ENCODE measurements around the gene UBE2J1. TPM values are rescaled to one million over a fixed set of nuclear protein-coding genes. Genes with fewer than 3 reads are reported as not detected.
"Not testable (repeated sequence)": the region's sequence is repeated elsewhere in the genome, so short reads cannot be mapped to it uniquely, and the experiment has no call there.

Gene UBE2J1
- polyA plus RNA-seq, 5 donors, result 50.8 to 68.4 (median 54.6) TPM

DNA sequence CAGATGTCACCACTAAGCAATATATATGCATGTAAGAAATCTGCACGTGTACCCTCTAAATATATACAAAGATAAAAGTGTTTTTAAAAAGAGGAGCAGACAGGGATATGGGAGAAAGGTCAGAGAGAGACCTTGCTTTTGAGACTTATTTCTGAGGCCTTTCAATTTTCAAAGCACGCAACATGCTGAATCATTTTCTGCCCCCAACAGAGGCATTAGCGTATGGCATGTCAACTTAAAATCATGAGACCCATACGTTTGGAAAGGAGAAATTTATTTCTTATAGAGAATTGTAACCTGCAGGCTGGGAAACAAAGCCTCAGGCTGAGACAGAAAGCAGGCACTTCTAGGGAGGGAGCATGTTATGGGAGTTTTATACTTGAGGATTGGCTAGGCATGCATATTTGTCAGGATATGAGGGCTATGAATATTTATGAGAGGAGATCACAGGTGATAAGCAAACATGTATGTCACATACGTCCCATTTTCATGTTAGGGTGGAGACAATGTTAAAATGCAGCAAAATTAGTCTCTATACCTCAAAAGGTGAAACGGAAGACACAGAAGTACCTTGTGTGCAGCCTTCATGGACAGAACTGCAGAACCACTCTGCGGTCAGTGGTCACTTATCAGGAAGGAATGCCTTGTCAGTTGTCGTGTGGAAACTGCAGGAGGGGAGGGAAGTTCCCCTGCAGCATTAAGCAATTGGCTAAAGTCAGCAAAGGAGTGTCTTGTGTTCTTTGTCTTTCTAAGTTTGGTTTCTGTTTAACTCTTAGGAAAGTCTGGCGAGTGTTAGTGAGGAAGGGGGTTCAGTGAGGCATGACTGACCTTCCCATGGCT lies 31.2 kb downstream of the UBE2J1 start:
- no peak for DNase-seq

DNA sequence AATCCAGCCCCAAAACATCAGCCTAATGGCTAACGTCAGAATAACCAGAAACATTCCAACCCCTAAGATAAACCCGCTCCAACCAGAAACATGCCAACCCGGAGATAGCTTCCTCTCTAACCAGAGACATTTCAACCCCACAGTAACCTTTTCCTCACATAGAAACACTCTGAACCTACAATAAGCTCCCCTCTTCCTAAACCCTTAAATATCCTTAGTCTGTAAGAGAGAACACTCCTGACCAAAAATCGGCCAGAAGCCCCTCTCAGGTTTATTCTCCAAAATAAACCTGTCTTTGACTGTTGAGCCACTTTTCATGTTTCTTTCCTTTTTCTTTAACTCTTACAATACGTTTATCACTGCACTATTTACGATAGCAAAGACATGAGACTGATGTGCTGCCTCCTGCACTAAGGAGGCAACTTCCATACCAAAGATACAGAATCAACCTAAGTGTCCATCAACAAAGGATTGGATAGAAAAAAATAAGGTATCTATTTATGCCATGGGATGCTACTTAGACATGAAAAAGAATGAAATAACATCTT lies 32.4 kb downstream of the UBE2J1 start:
- no peak for DNase-seq

DNA sequence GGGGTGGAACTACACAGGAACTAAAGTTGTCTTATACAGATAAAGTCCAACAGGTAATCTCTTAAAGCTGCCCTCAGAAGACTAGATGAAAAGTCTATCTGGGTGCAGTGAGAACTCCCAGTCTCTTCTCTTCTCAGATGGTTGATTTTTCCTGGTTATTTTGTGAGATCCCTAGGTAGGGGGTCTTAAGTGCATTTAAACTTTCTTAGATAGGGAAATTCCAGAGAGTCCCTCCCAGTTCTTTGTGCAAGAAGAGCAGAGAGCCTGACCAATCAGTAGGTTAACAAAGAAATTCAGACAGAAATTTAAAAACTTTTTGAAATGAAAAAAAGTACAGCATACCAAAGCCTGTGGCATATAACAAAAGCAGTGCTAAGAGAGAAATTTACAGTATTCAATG lies 35.5 kb downstream of the UBE2J1 start:
- no peak for DNase-seq

DNA sequence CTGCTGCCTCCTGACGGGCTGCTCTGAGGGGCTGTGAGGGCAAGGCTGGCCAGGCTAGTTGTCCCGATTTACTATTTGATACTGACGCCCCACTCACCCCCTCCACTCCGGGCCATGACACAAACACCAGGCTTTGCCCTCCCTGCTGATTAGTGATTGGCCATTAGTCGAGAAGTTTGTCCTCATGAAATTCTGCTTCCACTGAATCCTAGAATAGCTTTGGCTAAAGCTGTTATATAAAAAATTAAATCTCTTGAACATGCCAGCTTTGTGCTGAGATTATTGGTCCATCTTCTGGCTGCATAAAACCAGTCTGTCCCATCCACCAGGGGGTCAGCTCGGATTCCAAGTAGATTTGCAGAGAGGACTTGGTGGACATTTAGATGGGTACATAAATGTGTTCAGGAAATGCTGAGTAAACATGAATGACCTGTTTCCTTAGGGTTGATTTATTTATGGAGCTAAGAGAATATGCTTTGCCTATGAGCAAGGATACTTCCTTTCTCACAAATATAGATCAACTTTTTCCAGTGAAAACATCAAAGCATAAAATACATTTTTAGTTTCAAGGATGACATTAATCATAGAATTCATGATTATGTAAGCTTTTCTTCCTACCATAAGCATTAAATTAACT lies 37.2 kb downstream of the UBE2J1 start, which contains the start of gene GABRR2:
Gene GABRR2, minus strand, starts transcription at position 51 of the 637 bp plus-strand sequence. CDS start 134 bp downstream, outside the sequence.
- no peak for DNase-seq

DNA sequence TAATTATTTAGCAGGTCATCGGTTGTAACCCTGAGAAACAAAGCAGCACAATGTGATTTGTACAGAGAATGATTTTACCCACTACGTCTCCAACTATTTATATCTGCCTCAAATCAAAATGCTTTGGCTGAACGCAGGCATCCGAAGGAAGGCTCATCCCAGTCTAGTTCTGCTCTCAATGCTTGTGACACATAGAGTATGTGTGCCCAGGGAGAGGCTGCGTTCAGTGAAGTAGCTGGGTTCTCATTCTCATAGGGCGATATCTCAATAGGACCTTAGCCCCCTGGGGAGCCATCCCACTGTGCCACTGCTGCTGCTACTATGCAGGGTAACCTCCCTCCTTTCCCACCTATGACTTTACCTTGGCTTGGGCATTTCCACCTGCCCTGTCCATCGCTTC lies 37.8 kb downstream of the UBE2J1 start:
- no peak for DNase-seq

DNA sequence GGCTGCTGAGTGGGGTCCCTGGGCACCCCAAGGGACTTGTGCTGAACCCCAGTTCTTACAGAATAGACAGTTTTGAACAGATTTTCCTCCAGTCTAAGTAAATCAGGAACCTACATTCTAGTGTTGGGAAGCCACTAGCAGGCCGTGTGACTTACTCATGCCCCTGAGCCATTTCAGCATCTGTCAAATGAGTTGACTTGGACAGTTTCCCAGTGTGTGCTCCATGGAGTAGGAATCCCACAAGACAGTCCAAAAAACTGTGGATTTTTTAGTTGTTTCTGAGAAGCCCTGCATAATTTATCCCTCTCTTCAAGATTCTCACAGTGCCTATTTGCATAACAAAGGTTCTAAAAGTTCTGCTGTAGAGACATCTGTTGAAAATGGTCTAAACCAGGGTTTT lies 39.5 kb downstream of the UBE2J1 start:
- DNase-seq, result peak; percentile 30 to 39

DNA sequence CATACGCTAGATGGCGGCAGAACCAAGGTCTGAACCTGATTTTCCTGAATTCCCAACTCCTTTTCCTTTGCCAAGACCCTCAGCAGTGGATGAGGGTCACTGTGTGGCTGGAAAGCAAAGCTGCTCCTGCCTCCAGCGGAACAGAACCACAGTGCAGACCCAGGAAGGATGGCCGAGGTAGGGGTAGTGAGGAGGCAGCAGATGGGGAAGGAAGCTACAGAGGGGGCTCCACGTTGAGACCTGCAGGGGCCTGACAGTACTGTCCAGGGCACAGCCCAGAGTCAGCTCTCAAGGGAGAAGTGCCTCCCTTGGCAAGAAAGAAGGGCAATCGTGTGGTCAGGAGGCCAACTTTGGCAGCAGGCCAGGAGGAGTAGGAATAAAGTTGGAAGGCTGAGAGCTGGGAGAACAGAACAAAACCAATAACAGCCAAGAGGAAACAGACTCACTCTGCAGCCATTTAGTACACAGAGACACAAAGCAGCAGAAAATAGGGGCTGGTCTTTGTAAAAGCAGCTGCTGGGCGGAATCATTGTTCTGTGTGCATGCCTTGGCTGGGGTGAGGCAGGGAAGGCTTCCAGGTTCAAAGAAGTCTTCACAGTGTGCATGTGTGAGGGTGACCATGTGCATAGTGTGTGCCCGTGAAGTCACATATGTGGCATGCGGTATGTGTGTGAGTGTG lies 40.5 kb downstream of the UBE2J1 start:
- DNase-seq, result peak; percentile 65 to 72

DNA sequence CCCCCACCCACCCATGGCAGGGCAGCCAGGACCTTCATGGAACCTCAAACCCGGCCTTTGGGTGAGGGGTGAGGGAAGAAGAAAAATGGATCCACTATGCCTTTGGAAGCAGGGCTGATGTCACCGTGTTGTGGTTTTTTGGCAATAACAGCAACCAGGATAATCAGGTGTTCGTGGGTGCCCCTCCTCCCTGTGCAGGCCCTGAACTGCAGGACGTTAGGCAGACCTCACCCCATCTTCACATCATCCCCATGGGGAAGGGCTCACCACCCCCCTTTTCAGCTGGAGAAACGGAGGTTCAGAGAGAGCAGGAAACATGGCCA lies 41.0 kb downstream of the UBE2J1 start:
- DNase-seq, result no peak

DNA sequence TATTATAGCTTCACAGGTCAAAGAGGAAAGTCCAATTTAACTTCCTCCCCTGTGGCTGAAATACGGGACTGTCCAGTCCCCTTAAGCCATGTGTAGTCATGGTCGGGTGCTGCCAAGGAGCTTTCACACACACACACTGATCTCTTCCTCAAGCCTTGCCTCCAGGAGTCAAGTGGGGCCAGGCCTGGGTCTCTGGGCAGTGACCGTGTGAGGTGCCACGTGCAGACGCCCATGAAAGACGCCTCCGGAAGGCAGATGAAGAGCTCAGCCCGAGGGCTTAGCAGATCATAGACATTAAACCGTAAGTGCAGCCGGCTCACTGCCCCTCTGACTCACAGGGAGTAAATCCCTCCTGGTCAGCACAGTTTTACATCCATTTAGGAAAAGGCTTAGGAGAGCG lies 41.6 kb downstream of the UBE2J1 start:
- DNase-seq, result no peak

DNA sequence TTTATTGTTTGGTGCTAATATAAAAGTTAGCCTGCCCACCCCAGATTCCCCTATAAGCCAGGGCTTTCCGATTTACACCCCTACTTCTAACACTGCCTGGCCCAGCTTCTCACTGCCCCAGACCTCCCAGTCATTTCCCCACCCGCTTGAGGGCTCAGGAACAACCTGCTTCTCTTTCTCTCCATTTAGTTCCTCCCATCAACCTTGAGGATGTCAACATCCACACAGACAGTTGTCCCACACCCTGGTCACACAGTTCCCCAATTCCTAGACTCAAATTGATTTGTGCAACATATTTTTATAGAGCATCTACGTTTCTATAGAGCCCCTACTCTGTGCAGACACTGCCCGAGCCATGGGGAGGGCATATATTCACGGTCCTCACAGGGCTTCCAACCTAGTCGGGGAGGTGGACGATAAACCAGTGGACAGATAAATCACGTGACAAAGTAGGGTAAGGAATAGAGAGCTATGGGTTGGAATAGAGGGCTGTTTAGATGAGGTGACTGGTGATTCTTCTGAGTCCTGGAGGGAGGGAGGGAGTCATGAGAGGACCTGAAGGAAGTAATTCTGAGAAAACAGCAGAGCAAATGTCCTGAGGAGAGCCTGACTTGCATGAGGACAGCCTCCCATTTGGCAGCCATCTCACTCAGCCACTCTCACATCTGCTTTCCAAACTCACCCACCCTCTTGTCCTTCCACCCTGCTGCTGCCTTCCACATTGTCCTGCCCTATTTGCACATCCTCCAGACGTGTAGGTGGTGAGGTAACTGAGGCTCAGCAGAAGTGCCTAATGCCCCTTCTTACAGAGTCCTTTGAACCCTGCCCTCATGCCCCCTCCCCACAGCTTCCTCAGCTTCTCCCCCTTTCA lies 43.8 kb downstream of the UBE2J1 start:
- no peak for DNase-seq

DNA sequence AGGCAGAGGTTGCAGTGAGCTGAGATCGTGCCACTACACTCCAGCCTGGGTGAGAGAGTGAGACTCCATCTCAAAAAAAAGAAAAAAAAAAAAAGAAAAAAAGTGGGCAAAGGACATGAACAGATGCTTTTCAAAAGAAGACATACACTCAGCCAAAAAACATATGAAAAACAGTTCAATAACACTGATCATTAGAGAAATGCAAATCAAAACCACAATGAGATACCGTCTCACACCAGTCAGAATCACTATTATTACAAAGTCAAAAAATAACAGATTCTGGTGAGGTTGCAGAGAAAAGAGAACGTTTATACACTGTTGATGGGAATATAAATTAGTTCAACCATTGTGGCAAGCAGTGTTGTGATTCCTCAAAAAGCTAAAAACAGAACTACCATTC lies 48.0 kb downstream of the UBE2J1 start:
- not testable (repeated sequence) for DNase-seq

DNA sequence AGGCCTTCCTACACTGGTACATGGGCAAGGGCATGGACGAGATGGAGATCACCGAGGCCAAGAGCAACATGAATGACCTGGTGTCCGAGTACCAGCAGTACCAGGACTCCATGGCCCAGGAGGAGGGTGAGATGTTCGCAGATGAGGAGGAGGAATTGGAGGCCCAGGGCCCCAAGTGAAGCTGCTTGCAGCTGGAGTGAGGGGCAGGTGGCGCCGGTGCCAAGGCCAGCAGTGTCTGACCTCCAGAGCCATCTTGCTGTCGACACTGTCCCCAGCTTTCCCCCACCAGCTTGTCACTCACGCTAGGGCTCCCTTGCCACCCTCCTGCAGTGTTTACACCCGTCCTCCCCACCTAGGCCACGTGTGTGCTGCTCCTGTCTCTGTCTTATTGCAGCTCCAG lies 49.6 kb downstream of the UBE2J1 start:
- DNase-seq, result no peak

DNA sequence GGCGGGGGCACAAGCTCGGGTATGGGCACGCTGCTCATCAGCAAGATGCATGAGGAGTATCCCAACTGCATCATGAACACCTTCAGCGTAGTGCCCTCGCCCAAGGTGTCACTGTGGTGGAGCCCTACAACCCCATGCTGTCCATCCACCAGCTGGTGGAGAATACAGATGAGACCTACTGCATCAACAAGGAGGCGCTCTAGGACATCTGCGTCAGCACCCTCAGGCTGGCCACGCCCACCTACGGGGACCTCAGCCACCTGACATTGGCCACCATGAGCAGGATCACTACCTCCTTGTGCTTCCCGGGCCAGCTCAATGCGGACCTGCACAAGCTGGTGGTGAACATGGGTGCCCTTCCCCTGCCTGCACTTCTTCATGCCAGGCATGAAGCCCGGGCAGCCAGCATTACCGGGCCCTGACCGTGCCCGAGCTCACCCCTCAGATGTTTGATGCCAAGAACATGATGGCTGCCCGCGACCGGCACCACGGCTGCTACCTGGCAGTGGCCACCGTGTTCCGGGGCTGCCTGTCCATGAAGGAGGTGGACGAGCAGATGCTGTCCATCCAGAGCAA lies 50.2 kb downstream of the UBE2J1 start:
- no peak for DNase-seq

DNA sequence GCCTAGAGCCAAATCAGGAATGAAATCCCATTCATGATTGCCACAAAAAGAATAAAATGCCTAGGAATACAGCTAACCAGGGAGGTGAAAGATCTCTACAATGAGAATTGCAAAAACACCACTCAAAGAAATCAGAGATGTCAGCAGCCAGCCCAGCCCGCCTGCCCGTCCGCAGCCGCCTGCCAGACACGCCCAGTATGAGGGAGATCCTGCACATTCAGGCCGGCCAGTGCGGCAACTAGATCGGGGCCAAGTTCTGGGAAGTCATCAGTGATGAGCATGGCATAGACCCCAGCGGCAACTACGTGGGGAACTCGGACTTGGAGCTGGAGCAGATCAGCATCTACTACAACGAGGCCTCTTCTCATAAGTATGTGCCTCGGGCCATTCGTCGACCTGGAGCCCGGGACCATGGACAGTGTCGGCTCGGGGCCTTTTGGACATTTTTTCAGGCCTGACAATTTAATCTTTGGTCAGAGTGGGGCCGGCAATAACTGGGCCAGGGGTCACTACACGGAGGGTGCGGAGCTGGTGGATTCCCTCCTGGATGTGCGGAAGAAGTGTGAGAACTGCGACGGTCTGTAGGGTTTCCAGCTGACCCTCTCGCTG lies 50.8 kb downstream of the UBE2J1 start:
- DNase-seq, result no peak

DNA sequence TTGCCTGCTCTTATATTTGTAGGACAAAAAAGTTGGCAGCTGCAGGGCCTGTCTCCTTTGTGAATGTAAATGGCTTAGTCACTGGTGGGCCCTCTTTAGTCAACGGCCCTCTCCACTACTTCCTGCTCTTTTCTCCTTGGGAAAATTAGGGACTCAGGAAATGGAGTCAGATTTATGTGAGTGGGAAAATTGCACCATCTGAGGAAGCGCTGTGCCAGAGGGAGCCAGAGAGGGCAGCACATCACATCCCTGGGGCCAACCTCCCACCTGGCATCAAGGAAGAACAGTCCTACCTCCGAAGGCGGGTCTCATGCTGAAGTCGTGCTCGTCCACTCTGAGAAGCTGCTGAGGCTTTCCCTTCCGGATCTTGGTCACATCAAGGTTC lies 53.1 kb downstream of the UBE2J1 start:
- DNase-seq, result no peak

DNA sequence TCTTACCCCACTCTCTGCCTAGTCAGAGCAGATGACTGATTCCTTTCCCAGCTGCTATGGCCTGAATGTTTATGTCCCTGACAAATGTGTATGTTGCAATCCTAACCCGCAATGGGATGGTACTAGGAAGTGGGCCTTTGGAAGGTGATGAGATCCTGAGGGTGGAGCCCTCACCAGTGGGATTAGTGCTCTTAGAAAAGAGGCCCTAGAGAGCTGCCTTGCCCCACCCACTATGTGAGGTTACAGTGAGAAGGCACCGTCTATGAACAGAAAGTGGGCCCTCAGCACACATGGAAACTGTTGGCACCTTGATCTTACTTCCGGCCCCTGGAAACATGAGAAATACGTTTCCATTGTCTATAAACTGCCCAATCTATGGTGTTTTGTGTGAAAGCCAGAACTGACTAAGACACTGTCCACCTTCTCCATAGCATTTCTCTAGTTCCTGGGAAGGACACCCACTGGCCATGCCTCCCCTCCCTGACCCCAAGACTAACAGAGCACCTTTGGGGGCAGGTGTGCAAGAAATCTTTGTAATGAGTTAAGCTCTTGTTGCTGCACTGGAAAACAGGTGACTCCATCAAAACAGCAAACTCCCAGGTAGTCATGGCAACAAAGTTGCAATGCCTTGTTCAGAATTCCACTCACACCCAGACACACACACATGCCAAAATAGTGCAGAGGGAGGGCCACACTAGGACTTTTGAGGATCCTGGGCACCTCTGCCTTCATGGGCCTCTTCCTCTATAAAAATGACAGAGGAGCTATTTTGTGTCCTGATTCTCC lies 53.6 kb downstream of the UBE2J1 start:
- no peak for DNase-seq

DNA sequence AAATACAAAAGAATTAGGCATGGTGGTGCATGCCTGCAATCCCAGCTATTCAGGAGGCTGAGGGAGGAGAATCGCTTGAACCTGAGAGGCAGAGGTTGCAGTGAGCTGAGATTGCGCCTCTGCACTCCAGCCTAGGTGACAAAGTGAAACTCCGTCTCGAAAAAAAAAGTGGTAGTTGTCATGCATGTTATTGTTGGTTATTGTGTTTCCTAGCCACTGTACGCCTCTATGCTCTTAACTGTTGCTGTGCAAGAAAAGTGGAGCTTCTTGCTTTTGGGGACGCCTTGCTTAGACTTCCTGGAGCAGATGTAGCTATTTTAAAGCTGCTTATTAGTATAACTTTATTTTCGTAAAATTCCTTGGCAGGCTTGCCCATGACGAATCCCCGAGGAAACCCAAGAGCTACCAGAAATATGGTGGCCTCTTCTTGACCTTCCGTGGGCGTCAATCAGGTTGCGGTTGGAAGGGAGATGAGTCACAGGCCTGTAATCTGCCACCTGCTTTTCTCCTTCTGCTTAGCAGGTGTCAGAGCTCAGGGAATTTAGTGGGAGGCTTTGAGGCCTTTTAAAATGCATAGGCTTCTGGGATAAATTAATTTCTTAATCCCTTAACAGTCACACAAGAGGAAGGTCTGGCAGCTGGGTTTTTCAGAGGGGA lies 54.7 kb downstream of the UBE2J1 start:
- no peak for DNase-seq

DNA sequence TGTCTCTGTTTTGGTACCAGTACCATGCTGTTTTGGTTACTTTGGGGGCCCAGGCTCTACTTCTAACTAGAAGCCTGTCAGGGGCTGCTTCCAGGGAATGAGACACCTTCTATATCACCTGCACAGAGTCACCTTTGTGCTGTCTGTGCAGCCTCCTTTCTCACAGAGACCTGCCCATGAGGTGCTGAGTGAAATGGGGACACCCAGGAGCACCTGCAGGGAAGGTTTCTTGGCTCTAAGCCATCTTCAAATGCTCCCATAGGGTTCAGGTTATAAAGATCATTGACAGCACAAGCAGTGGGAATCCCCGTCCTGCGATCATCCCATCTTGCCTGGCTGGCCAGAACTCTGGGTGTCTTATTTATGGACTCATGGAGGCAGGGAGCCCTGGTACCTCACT lies 56.5 kb downstream of the UBE2J1 start:
- DNase-seq, result no peak

DNA sequence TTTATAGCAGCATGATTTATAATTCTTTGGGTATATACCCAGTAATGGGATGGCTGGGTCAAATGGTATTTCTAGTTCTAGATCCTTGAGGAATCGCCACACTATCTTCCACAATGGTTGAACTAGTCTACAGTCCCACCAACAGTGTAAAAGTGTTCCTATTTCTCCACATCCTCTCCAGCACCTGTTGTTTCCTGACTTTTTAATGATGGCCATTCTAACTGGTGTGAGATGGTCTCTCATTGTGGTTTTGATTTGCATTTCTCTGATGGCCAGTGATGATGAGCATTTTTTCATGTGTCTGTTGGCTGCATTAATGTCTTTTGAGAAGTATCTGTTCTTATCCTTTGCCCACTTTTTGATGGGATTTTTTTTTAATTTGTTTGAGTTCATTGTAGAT lies 57.4 kb downstream of the UBE2J1 start:
- not testable (repeated sequence) for DNase-seq
